ENCODE data around the gene FOXK2. TPM values are rescaled to one million over a fixed set of nuclear protein-coding genes. Genes with fewer than 3 reads are reported as not detected.
A peak's percentile ranks its signal among the peaks of the same experiment; 100 is the strongest.

Gene FOXK2
- total RNA-seq, 2 donors from 2014 or later, result 27.8 to 40.3 TPM

DNA sequence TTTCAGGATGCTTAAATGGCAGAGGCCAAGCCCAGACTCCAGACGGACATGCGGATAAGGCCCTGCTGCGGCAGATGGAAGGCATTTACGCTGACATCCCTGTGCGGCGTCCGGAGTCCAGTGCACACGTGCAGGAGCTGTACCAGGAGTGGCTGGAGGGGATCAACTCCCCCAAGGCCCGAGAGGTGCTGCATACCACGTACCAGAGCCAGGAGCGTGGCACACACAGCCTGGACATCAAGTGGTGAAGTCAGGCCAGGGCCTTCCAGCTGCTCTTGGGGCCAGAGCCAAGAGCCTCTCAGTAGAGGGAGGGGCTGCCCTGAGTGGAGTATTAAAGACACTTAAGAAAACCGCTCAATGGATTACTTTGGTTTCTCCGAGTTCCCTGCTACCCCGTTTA is 31.6 kb upstream of the FOXK2 start:
- Histone ChIP-seq H3K9me3 (no peaks in the 10 kb centered on the region), H3K4me3 (no peak overlapping the region), H3K27ac (peak overlapping the region; percentile 77 to 78), H3K27me3 (no peaks in the 10 kb centered on the region), H3K36me3 (peaks cover 50% of the 10 kb centered on the region), H3K4me1 (peaks cover 0 to 13% of the 10 kb centered on the region in 2 donors)
- no peak for TF ChIP-seq CTCF (IDR thresholded peaks at IDR 0.05)
- no peak for DNase-seq (ENCODE audit: low spot score)

DNA sequence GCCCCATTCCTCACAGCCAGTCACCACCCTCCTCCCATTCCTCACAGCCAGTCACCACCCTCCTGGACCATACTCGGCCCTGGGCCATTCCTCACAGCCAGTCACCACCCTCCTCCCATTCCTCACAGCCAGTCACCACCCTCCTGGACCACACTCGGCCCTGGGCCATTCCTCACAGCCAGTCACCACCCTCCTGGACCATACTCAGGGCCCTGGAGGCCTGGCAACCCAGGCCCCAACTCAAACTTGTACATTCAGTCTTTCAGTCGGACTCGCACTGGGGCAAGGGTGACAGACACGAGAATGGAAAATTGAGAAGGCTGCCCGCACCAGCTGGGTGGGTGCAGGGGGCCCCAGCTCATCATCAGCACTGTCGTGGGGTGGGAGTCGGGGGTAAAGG is 30.4 kb upstream of the FOXK2 start:
- H3K4me3 ChIP-seq, result no peak overlapping the region
- H3K27ac ChIP-seq, result peak overlapping the region; percentile 77 to 78
- H3K4me1 ChIP-seq, result peaks cover 0 to 15% of the 10 kb centered on the region in 2 donors
- no peaks in the 10 kb centered on the region for H3K27me3 ChIP-seq
- TF ChIP-seq CTCF (IDR thresholded peaks at IDR 0.05), result no peak
- peak; percentile 86 for DNase-seq (ENCODE audit: low spot score)
- H3K36me3 ChIP-seq, result peaks cover 38% of the 10 kb centered on the region
- H3K9me3 ChIP-seq, result no peaks in the 10 kb centered on the region

DNA sequence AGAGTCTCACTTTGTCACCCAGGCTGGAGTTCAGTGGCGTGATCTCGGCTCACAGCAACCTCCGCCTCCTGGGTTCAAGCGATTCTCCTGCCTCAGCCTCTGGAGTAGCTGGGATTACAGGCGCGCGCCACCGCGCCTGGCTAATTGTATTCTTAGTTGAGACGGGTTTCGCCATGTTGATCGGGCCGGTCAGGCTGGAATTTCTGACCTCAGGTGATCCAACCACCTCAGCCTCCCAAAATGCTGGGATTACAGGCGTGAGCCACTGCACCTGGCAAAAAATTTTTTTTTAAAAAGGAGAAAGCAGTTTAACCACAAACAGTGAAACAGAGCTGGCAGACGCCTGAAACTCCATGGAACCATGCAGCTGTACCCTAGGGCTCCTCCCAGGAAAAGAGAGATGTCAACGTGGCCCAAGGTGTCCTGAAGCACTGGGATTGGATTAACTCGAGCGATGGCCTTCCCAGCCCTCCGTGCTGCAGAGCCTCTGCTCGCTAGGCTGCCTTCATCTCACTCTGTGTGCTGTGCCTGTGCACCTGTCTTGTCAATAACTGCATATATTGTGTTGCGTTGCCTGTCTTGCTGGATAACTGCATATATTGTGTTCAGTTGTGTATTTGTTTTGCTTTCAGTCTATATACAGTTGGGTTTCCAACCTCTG is 29.6 kb upstream of the FOXK2 start:
- H3K4me1 ChIP-seq, result peaks cover 0 to 19% of the 10 kb centered on the region in 2 donors
- no peaks in the 10 kb centered on the region for H3K27me3 ChIP-seq
- peak overlapping the region; percentile 77 to 78 for H3K27ac ChIP-seq
- no peaks in the 10 kb centered on the region for H3K9me3 ChIP-seq
- TF ChIP-seq CTCF (IDR thresholded peaks at IDR 0.05), result no peak
- H3K36me3 ChIP-seq, result peaks cover 29% of the 10 kb centered on the region
- DNase-seq (ENCODE audit: low spot score), result no peak
- H3K4me3 ChIP-seq, result no peak overlapping the region

GRCh38 chr17:82490512-82491195 is 28.9 kb upstream of the FOXK2 start:
- TF ChIP-seq CTCF (IDR thresholded peaks at IDR 0.05), result no peak
- H3K36me3 ChIP-seq, result peaks cover 22% of the 10 kb centered on the region
- H3K4me1 ChIP-seq, result peaks cover 0 to 19% of the 10 kb centered on the region in 2 donors
- H3K4me3 ChIP-seq, result no peak overlapping the region
- no peaks in the 10 kb centered on the region for H3K9me3 ChIP-seq
- no peaks in the 10 kb centered on the region for H3K27me3 ChIP-seq
- H3K27ac ChIP-seq, result no peak overlapping the region
- DNase-seq (ENCODE audit: low spot score), result no peak

GRCh38 chr17:82491196-82491530 is 28.4 kb upstream of the FOXK2 start:
- Histone ChIP-seq H3K4me1 (peaks cover 0 to 20% of the 10 kb centered on the region in 2 donors), H3K27ac (no peak overlapping the region)
- DNase-seq (ENCODE audit: low spot score), result no peak

More at GRCh38 chr17:82491196-82491530, 28.4 kb upstream of the FOXK2 start:
- Histone ChIP-seq H3K4me3 (no peak overlapping the region), H3K27me3 (no peaks in the 10 kb centered on the region), H3K9me3 (no peaks in the 10 kb centered on the region), H3K36me3 (peaks cover 17% of the 10 kb centered on the region)
- no peak for TF ChIP-seq CTCF (IDR thresholded peaks at IDR 0.05)
